WTC11 (cell line): ENCODE measurements around the gene MRGPRF. TPM values are rescaled to one million over a fixed set of nuclear protein-coding genes. Genes with fewer than 3 reads are reported as not detected.
A peak's percentile ranks its signal among the peaks of the same experiment; 100 is the strongest.

ENCODE experiments used
- ATAC-seq: fragments of 200-7000 bp; cut with Tn5 transposase; 2 replicates; pipeline ENCODE4 v1.10.0; 2021; ENCODE audit warnings: mild to moderate bottlenecking, moderate library complexity
- CTCF ChIA-PET: fragments of 300-600 bp; sonication (Branson Sonifier 250); formaldehyde crosslinking; loops from one replicate; lab custom pipeline; 2021; ENCODE audit warnings: antibody characterized with exemption; lab: Charles Lee
- POLR2A ChIA-PET: fragments of 350-600 bp; sonication (Branson Sonifier 250); formaldehyde crosslinking; loops from one replicate; lab custom pipeline; 2021; ENCODE audit warnings: antibody characterized with exemption; lab: Charles Lee
- DNase-seq: peaks from one replicate; pipeline ENCODE4 v3.0.0; 2021; ENCODE audit warnings: low spot score
- H3K27ac Mint-ChIP-seq: 2 replicates; pipeline ENCODE4 v1.8.0; 2021; ENCODE audit warnings: mixed read lengths
- H3K27me3 Mint-ChIP-seq: 2 replicates; pipeline ENCODE4 v1.8.0; 2021; ENCODE audit warnings: low read depth, mild to moderate bottlenecking, moderate library complexity, mixed read lengths
- H3K36me3 Mint-ChIP-seq: 2 replicates; pipeline ENCODE4 v1.8.0; 2021; ENCODE audit warnings: mixed read lengths
- H3K4me1 Mint-ChIP-seq: 2 replicates; pipeline ENCODE4 v1.8.0; 2022; ENCODE audit warnings: mixed read lengths
- H3K4me3 Mint-ChIP-seq: 2 replicates; pipeline ENCODE4 v1.8.0; 2021; ENCODE audit warnings: mild to moderate bottlenecking, moderate library complexity, mixed read lengths
- H3K9me3 Mint-ChIP-seq: 2 replicates; pipeline ENCODE4 v1.8.0; 2021; ENCODE audit warnings: mixed read lengths
- FOXP1 ChIP-seq: sonication (generic); formaldehyde crosslinking; IDR thresholded peaks from 2 replicates; pipeline ENCODE4 v1.8.0; 2022; ENCODE audit warnings: missing genetic modification reagents, mild to moderate bottlenecking, moderate library complexity, borderline replicate concordance
- ZNF219 ChIP-seq: sonication (generic); formaldehyde crosslinking; IDR thresholded peaks from 2 replicates; pipeline ENCODE4 v1.8.0; 2023; ENCODE audit warnings: missing genetic modification reagents, mild to moderate bottlenecking, borderline replicate concordance
- total RNA-seq: library from RNA; stranded (reverse); gene quantifications from 3 replicates; pipeline ENCODE4 v1.2.3, GENCODE V29; 2021

Gene MRGPRF
- total RNA-seq, 1 experiment from 2014 or later: 3.8 TPM

- DNase-seq: no peak
- TF ChIP-seq FOXP1 (0 out of 2 replicates have a peak, but pooled peaks have one; percentile 18), ZNF219 (CRISPR knock-in tag) (no peak)
- POLR2A ChIA-PET: no interaction called here
- Mint-ChIP-seq H3K36me3 (no peaks in the 10 kb centered on the region), H3K9me3 (no peaks in the 10 kb centered on the region), H3K4me3 (no peak overlapping the region), H3K27ac (peak overlapping the region; percentile 76; the same call in 1 of the 2 replicates), H3K27me3 (no peaks in the 10 kb centered on the region), H3K4me1 (peaks cover 20% of the 10 kb centered on the region)
- ATAC-seq: peak; percentile 9; the same call in 1 of the 2 replicates
- CTCF ChIA-PET: interaction anchor here (0.6 to 5.5 kb wide), 15 partner anchors 13 to 798 kb away, joined by 3 to 40 read pairs (median 6); partner anchors contain the start of genes MRGPRD, MRGPRF and TPCN2
Measured at GRCh38 chr11:68954836-68955606, 58.0 kb downstream of the MRGPRF start.

Other genes starting within 250 kb of the MRGPRF start
- gene CPT1A, start 171.3 kb downstream of the MRGPRF start, total RNA-seq: 18.4 to 28.1 TPM (median 20.3 TPM) in 3 replicates
- gene MRPL21, start 109.4 kb downstream of the MRGPRF start, total RNA-seq: 80.1 to 83.6 TPM (median 82.3 TPM) in 3 replicates
- 17.8 to 22.5 TPM (median 19.3 TPM) in 3 replicates for gene IGHMBP2, start 109.4 kb downstream of the MRGPRF start, total RNA-seq
- gene MRGPRD, start 32.3 kb downstream of the MRGPRF start, total RNA-seq: not detected in 3 replicates
- 20.2 to 24.6 TPM (median 22.0 TPM) in 3 replicates for gene TPCN2, start 35.7 kb upstream of the MRGPRF start, total RNA-seq
- 0.39 to 1.4 TPM (median 0.98 TPM) in 3 replicates for gene SMIM38, start 142.7 kb upstream of the MRGPRF start, total RNA-seq